ENCODE data around the gene SRRM5.
"Not testable (repeated sequence)": the region's sequence is repeated elsewhere in the genome, so short reads cannot be mapped to it uniquely, and the experiment has no call there.

SRRM5 gene

GRCh38 chr19:43591904-43592772 lies 19.8 kb upstream of the SRRM5 start:
- in situ Hi-C loops (cut with MboI; ENCODE audit: low sequenced_read_pairs): no loop called here

- in situ Hi-C loops (cut with MboI; ENCODE audit: low sequenced_read_pairs): no loop called here
Observed at GRCh38 chr19:43592800-43593350, 19.0 kb upstream of the SRRM5 start.

GRCh38 chr19:43594081-43594697 lies 17.7 kb upstream of the SRRM5 start:
- in situ Hi-C loops (cut with MboI; ENCODE audit: low sequenced_read_pairs): no loop called here

GRCh38 chr19:43594710-43595604 lies 16.9 kb upstream of the SRRM5 start:
- in situ Hi-C loops (cut with MboI; ENCODE audit: low sequenced_read_pairs): no loop called here

GRCh38 chr19:43595605-43595998 lies 16.3 kb upstream of the SRRM5 start:
- in situ Hi-C loops (cut with MboI; ENCODE audit: low sequenced_read_pairs): no loop called here

GRCh38 chr19:43595999-43596841 lies 15.7 kb upstream of the SRRM5 start, which contains the start of the genes IRGQ and ZNF576:
TSS of gene IRGQ (minus strand) at chr19:43596134. CDS start at chr19:43595338, 796 bp downstream.
TSS of gene ZNF576 (plus strand) at chr19:43596595. CDS start at chr19:43597109, 514 bp downstream.
- in situ Hi-C loops (cut with MboI; ENCODE audit: low sequenced_read_pairs): no loop called here

GRCh38 chr19:43596842-43597461 lies 14.9 kb upstream of the SRRM5 start:
- in situ Hi-C loops (cut with MboI; ENCODE audit: low sequenced_read_pairs): no loop called here

GRCh38 chr19:43597876-43598275 lies 14.0 kb upstream of the SRRM5 start:
- in situ Hi-C loops (cut with MboI; ENCODE audit: low sequenced_read_pairs): no loop called here

- in situ Hi-C loops (cut with MboI; ENCODE audit: low sequenced_read_pairs): no loop called here
Observed at GRCh38 chr19:43598445-43599240, 13.2 kb upstream of the SRRM5 start.

GRCh38 chr19:43599635-43600295 lies 12.1 kb upstream of the SRRM5 start:
- in situ Hi-C loops (cut with MboI; ENCODE audit: low sequenced_read_pairs): no loop called here

GRCh38 chr19:43600326-43600725 lies 11.6 kb upstream of the SRRM5 start:
- in situ Hi-C loops (cut with MboI; ENCODE audit: low sequenced_read_pairs): not testable (repeated sequence)

GRCh38 chr19:43605875-43606568 lies 5.9 kb upstream of the SRRM5 start:
- in situ Hi-C loops (cut with MboI; ENCODE audit: low sequenced_read_pairs): no loop called here

GRCh38 chr19:43606569-43607229 lies 5.2 kb upstream of the SRRM5 start:
- in situ Hi-C loops (cut with MboI; ENCODE audit: low sequenced_read_pairs): no loop called here

GRCh38 chr19:43607238-43608205 lies 4.4 kb upstream of the SRRM5 start:
- in situ Hi-C loops (cut with MboI; ENCODE audit: low sequenced_read_pairs): no loop called here

- in situ Hi-C loops (cut with MboI; ENCODE audit: low sequenced_read_pairs): no loop called here
Observed at GRCh38 chr19:43609872-43610271, 2.0 kb upstream of the SRRM5 start.

- in situ Hi-C loops (cut with MboI; ENCODE audit: low sequenced_read_pairs): no loop called here
Observed at GRCh38 chr19:43610493-43610892, 1.4 kb upstream of the SRRM5 start.
